Keratinocyte (primary cell): ENCODE results near the gene SH3PXD2A.

ENCODE experiments used
- CTCF ChIP-seq, 3 experiments: IDR thresholded peaks in 1 of 3; conservative IDR thresholded peaks in 1 of 3; optimal IDR thresholded peaks in 1 of 3; 2 replicates in 2 of 3; 3 replicates in 1 of 3; pipeline versions ENCODE3 to v1.5.1; 2011; ENCODE audit warnings: low read length in 3 of 3, mild to moderate bottlenecking in 3 of 3, moderate library complexity in 2 of 3, control low read depth in 1 of 3, inconsistent platforms in 1 of 3; ENCODE audit not compliant: insufficient read depth in 2 of 3; ENCODE audit errors: extremely low read depth in 1 of 3
- EZH2 ChIP-seq: IDR thresholded peaks from one replicate; pipeline ENCODE4 v1.6.1; 2012; ENCODE audit warnings: inconsistent platforms, mild to moderate bottlenecking, low read length, moderate library complexity

- TF ChIP-seq CTCF (optimal IDR thresholded peaks at IDR 0.05 in 1 of 3, IDR thresholded peaks at IDR 0.05 in 1 of 3, conservative IDR thresholded peaks at IDR 0.05 in 1 of 3; ENCODE audit: extremely low read depth in 1 of 3, insufficient read depth in 2 of 3, low read length in 3 of 3), result no peak
- no peak for TF ChIP-seq EZH2
Measured at GRCh38 chr10:103633846-103634245, 221.5 kb downstream of the SH3PXD2A start.
